ENCODE data around the gene ARID3B.
"Not testable (repeated sequence)": the region's sequence is repeated elsewhere in the genome, so short reads cannot be mapped to it uniquely, and the experiment has no call there.

Gene ARID3B

DNA sequence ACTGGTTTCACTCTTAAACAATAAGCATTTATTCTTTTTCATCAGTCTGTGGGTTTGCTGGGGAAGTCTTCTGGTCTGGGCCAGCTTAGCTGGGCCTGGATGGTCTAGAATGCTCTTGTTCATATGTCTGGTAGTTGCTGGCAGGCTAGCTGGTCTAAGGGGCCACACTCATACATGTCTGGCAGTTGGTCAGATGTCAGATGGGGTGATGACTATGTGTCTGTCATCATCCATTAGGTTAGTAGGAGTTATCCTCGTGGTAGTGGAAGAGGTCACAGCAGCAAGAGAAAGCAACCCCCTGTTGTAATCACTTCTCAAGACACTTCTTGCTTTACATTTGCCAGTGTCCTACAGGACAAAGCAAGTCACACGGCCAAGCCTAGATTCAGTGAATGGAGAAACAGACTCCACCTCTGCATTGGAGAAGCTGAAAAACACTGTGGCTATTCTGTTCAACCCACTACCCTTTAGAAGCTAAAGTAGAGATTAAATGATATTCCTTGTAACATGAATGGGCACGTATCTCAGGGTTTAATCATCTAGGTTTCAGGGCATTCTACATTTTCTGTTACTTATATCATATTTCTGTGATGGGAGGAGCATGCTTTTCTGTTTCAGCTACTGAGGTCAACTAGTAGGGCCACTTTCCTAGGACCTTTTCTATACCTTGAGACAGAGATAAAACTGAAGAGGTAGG lies 5.5 kb upstream of the ARID3B start:
- no peak for DNase-seq

DNA sequence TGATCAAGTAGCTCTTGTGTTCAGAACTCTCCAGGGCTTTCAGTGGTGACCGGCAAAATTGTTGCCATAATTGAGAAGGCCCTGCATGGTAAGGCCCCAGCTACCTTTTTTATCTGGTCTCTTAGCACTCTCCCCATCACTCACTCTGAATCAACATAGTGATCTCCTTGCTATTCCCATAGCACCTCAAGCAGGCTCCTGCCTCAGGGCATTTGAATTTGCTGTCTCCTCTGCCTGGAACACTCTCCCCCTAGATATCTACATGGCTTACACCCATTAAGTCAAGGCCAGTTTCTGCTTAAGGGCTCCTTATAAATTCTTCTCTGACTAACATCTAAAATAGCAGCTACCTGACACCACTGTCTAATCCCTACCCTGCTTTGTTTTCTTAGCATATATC lies 3.3 kb upstream of the ARID3B start:
- DNase-seq: no peak

DNA sequence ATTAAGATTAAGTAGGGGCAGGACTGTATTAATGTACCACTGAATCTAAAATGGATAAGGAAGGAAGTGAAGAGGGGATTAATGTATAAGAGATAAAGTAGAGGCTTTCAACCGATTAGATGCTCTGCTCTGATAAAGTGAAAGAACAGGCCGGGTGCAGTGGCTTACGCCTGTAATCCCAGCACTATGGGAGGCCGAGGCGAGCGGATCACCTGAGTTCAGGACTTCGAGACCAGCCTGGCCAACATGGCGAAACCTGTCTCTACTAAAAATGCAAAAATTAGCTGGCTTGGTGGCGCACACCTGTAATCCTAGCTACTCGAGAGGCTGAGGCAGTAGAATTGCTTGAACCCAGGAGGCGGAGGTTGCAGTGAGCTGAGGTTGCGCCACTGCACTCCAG lies 1.5 kb upstream of the ARID3B start:
- not testable (repeated sequence) for DNase-seq

DNA sequence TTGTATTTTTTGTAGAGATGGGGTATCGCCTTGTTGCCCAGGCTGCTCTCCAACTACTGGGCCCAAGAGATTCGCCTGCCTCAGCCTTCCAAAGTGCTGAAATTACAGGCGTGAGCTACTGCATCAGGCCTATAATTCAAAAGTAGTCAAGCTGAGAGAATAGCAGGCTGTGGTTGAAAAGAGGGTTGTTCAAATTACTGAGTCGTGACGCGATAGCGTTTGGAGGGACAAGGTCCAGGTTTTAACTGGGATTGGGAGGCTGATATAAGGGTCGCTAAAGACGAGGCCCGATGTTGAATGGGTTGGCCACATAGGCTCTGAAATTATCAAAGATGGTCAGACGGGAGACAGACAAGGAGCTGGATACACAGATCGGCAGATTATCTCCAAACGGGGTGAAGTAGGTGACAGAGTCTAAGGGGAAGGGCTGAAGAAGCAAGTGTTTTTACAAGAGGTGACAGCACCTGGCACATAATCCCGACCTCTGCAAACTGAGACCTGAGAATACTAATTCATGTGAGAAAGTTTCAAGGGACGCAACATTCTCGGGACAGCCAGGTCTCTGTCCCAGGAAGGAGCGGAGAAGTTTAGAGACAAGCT lies 759 bp upstream of the ARID3B start:
- DNase-seq: no peak

DNA sequence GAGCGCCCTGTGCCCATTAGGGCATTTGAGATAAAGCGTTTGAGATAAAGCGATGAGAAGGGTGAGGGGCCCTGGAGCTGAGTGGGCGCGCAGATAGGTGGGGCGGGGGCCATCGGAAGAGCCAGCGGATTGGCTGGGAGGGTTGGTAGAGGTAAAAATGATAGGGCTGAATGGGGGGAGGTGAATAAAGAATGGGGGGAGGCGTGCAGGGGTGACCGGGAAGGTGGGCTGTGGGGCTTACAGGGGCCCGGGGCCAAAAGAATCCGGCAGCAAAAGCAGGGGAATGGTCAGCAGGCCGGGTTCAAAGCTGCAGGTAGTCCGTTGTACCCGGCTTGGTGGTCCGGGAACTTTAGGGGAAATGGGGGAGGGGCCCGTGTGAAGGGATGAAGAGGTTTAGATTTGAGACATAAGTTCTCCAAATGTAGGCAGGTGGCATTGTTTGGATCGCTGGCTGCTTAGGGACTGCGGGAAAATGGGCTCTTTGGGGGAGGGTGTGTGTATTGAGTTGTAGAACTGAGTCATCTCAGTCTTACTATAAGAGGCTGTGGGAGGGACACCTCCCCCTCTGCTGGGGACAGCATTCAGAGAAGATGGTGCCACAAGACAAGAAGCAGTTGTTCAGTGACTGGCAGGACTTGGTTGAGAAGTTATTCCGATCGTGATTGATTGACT lies 610 bp downstream of the ARID3B start:
- peak in 22 of 56 donors; percentile 4 to 48 (median 17) for DNase-seq

DNA sequence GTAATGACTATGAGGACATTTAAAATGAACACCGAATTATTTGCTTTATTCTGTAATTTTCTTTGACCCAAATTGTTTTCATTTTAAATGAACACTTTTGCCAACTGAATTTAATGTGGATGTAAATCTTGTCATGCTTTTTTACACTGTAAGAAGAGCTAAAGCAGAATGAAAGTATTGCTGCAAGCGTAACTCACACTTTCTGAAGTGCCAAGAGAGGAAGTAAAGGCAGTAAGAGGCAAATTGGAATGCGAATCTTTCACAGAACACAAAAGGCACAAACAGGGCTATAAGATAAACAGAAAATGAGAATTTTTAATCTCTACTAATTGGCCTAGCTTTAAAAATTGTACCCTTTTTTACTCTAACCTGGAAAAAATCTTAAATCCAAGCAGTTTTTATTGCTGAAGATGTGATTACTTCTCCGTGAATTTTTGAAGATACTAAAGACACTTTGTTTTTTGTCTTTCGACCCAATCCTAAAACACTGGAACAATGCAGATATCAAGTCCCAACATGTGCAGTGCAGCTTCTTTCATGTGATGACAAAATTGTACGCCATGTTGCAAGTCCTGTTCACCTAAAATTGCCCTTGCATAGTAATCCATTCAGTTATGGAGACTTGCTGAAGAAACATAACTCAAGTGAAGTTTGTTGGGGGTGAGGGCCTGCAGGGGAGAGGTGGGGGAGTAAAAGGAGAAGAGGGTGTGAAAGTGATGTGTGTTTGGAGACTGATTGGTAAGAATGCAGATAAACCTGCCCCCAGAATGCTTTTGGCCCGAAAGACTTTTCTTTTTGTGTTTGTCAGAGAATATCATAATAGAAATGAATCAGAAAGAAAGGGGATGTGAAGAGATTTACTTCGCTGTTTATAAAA lies 1.4 kb downstream of the ARID3B start:
- no peak for DNase-seq

DNA sequence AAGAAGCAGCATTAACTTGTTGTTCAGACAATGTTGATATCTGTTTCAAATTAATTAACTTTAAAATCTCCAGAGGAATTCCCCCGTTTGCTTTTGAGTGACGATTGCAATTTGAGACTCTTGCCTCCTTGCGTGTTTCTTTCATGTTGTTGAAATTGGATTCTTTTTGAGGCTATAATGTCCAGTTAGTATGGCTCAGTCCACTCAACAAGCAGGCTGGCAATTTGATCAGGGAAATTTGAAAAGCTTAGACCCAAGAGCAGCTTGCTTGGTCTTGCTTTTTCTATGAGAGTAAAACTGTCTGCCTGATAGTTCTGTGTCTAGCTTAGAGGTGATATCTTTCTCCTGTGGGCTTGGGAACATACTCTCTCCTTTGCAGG lies 2.0 kb downstream of the ARID3B start:
- DNase-seq: no peak

DNA sequence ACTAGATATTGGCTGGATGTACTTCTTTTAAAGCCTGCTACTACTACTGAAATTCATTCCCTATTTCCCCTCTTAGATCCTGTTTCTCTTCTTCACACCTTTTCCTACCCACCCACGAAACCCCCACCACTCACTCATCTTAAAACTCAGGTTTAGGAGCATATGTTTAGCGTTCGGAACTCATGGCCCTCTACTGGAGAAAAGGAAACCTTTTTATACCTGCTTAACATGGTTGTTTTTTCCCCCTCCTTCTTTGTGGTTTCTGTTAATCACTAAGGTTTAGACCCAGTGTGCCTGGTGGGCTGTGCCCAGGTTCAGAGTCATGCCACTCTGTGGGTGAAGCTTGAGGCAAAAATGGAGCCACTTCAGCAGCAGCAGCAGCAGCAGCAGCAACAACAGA lies 2.6 kb downstream of the ARID3B start:
- DNase-seq: no peak

DNA sequence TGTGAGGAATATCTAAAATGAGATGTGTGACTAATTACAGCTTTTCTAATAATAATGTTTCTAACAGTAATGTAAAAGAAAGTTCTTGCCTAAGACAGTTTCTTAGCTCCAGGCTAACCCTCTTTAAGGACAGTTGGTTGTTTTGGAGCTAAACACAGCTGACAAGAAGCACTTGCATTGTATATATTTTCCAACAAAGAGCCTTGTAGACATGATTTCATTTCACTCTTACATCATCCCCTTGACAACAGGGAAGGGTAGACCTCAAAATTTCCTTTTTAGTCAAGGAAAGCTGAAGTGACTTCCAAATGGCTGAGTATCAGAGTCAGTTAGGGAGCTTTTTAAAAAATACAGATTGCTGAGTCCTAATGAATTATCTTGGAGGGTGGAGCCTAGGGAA lies 4.1 kb downstream of the ARID3B start:
- DNase-seq: no peak

DNA sequence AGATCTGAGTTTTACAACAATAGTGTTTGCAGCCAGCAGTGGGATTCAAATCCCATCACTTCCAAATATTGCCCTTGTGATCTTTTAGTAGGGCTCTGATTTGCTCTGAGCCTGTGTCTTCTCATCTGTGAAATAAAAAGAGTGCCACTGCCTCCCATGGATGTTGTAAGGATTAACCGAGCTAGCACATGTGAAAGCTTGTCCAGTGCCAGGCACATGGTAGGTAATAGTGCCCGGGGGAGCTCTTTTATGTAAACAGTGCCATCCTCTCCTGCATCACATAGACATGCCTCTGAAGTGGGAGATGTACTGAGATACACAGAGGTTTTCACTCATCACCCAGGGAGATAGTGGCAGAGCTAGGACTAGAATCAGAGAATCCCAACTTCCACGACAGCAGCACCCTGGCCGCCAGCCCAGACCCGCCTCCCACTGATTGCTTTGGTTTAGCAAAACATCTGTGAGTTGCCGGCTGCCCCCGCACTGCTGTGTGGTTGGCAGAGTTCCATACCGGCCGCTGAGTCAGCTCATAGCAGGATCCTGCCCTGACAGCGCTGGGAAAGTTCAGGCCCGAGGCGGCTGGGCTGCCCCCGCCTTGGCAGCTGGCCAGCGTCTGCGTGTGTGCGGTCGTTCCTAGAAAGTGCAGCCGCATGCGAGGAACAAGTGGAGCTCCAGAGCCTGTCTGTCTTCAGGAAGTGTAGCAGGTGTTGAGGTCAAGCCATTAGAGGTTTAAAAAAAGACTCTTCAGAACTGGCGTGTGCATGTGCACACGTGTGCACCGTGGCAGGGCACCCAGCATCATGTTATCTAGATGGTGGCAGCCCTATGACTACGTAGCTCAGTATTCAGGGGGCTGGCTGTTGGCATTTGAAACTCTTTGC lies 5.0 kb downstream of the ARID3B start:
- DNase-seq: peak; percentile 68 to 99 (median 94)

DNA sequence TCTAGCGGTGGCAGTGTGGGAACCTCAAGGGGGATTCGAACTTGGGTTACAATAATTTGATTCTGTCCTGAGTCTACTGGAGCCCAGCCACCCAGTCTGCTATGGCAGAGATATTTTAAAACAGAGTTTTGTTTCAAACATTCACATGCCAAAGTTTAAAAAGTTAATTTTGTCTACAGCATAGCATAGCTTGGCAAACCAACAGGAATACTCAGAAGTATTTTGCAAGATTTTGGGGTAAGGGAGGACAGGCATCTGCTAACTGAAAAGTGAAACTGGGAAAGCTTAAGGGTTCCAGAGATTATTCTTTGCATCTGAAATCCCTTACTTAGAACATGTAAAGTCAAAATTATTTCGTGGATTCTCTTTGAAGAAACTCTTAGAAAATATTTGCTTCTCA lies 6.6 kb downstream of the ARID3B start:
- no peak for DNase-seq

DNA sequence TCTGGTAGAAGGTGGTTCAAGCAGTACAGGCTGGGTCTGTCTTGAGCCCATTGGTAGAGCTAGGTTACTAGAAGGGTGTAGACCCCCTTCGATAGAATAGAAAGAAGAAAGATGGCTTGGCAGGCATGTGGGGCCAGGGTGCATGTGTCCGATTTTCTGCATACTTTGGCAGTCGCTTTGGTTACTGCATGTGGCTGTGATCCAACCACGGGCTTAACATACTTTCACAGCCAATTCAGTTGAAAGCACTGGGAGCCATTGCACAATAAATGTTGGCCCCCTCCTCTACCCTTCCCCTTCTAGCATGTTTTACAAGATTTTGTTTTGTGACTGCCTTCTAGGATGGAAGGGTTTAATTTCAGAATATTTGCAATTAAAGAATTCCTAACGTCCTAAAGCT lies 7.2 kb downstream of the ARID3B start:
- DNase-seq: no peak

DNA sequence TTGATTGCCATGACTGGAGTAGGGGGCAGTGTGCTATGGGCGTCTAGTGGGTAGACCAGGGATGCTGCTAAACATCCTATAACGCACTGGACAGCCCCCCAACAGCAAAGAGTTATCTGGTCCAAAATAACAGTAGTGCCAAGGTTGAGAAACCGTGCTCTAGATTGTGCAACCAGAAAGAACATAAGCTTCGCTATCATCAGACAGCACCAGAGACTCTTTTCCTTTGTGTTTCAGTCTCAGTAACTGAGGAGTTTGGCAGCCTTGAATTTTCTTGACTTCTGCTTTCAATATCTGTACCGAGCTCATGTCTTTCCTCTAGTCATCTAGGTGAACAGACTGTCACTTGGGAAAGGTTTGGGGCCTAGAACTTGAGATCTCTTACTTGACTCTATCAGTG lies 8.8 kb downstream of the ARID3B start:
- DNase-seq: no peak

DNA sequence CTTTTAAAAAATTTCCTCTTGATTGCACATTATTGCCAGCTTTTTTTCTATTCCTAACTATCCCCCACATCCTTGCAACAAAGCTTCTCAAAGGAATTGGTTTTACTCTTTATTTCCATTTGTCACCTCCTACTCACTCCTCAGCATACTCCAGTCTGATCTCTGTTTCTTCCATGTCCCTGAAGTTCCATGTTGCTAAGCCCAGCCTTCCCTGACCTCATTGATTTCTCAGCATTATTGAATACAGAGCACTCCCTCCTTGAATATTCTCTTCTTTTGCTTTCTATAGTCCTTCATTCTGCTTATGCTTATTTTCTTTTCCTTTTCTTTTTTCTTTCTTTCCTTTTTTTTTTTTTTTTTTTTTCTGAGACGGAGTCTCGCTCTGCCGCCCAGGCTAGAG lies 10.7 kb downstream of the ARID3B start:
- no peak for DNase-seq

DNA sequence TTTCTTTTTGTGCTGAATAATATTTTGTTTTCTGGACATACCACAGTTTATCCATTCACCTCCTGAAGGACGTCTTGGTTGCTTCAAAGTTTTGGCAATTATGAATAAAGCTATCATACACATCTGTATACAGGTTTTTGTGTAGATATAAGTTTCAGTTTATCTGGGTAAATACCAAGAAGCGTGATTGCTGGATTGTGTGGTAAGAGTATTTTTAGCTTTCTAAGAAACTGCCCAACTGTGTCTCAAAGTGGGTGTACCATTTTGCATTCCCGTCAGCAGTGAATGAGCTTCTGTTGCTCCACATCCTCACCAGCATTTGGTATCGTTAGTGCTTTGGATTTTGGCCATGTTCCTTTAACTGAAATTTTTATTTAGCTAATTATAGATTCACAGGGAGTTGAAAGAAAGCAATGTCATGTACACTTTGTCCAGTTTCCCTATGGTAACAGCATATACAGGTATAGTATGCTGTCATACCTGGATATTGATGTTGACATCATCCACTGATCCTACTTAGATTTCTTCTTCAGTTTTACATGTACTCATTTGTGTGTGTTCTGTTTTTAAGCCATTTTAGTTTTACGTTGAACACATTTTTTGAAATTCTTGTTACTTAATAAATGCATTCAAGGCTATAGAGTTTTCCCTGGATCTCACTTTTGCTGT lies 11.9 kb downstream of the ARID3B start:
- DNase-seq: no peak

DNA sequence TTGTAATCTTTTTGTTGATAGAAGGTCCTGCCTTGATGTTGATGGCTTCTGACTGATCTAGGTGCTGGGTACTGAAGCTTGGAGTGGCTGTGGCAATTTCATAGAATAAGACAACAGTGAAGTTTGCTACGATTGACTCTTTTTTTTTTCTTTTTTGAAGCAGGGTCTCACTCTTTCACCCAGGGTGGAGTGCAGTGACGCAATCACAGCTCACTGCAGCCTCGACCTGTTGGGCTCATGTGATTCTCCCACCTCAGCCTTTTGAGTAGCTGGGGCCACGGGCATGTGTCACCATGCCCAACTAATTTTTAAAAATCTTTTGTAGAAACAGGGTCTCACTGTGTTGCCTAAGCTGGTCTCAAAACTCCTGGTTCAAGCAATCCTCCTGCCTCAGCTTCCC lies 14.2 kb downstream of the ARID3B start:
- DNase-seq: no peak

DNA sequence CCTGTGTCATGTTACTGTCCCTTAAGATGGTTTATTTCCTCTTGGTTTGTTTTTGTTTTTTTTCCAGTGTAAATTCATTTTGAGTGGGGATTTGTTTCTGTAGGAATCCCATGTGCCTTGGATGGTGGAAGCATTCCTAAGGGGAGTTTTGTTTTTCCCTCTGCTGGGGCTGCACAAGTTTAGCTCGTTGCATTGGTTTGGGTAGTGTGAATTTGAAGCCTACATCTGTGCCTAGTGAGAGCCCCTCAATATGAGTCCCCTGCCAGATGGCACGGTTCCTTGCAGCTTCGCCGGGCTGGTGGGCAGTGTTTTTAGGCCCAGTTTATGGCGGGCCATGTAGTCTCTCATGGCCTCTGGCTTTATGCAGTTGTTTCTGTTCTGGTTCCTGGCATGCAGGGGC lies 17.7 kb downstream of the ARID3B start:
- DNase-seq: no peak

DNA sequence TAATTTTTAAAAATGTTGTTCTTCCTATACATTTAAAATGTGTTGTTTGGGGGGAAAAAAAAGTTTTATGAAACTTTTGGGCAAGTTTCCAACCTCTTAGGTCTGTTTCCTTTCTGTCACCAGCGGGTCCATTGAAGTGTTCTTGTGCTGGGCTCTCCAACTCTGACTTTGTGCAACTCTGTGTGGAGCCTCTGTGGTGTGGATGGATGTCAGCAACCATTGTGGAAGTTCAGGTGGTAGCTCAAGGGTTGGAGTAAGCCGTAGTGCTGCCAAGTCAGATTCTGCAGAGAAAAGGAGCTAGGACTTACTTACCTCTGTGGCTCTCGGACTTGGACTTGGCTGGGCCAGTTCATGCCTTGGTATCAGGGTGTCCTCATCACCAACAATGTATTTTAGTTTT lies 22.4 kb downstream of the ARID3B start:
- no peak for DNase-seq

DNA sequence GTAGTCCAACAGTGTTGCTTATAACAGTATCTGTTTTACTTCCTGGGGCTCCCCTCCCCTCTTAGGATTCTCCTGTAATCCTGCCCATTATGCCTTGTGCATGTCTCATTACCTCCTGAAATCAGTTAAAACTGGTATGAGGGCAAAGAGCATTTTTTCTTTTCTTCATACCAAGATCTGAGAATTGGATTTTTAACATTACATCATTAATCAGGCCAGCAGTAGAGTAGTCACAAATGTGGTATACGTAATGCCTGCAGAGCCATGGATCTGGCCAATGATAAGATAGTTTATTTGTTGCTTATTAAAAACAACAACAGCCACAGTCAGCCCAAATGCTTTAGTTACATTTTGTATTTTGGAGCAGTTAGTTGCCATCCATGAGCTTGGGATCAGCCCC lies 23.2 kb downstream of the ARID3B start:
- no peak for DNase-seq

DNA sequence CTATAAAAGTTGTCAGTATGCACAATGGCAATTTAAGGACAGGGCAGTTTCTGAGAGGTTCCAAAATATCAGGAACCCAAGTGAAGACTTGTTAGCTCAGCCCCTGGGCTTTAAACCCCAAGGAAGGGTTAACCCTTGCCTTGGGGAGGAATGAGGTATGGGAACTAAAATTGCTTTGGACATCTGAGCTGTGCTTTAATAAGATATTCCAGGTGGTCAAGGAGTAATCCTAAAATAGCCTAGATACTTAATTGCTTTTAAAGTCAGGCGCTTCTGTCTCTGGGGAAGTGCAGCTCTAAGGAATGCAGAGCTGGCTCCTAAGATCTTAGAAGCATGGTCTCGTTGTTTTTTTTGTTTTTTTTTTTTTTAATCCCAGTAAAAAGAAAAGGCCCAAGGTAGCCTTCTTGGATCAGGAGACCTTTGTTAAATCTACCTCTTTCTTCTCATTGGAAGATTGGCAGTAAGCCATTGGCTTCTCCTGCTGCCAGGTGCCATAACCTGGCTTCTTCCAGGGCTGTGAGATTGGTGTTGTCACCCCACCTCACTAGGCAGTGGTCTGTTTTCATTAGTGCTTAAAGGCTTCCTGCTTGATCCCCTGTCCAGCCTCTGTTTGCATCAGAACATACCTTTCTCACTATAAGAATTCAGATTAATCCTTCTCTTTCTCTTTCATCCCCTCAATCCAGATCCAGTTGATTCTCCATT lies 24.5 kb downstream of the ARID3B start:
- DNase-seq: no peak
